Right lobe of liver (tissue), 6 donors: ENCODE results near the gene MMP15. TPM values are rescaled to one million over a fixed set of nuclear protein-coding genes. Genes with fewer than 3 reads are reported as not detected.
"Not testable (repeated sequence)": the region's sequence is repeated elsewhere in the genome, so short reads cannot be mapped to it uniquely, and the experiment has no call there.

Experiments
- ATAC-seq, 4 donors: fragments of 200-7000 bp; cut with Tn5 transposase; one replicate each; pipeline ENCODE4 v1.9.1; 2020; ENCODE audit warnings: mild to moderate bottlenecking in 4 of 4, moderate library complexity in 4 of 4
- DNase-seq, 3 donors: peaks; one replicate each; pipeline ENCODE4 v3.0.0-alpha.2; 2020
- H3K27ac ChIP-seq, 3 donors: fragments of 200-600 bp; one replicate each; pipeline ENCODE4 v1.8.0; 2022
- H3K27me3 ChIP-seq, 2 donors: fragments of 200-600 bp; one replicate each; pipeline ENCODE4 v1.8.0; 2022
- H3K36me3 ChIP-seq, 4 donors: fragments of 200-600 bp; sonication (generic) in 1 of 4; one replicate each; pipeline versions ENCODE4 v1.5.1 to v1.8.0; 2017 to 2022; ENCODE audit warnings: control low read depth in 1 of 4
- H3K4me1 ChIP-seq, 4 donors: fragments of 200-600 bp; sonication (generic) in 1 of 4; one replicate each; pipeline versions ENCODE4 v1.5.1 to v1.8.0; 2017 to 2022; ENCODE audit warnings: control low read depth in 1 of 4
- H3K4me3 ChIP-seq, 3 donors: fragments of 200-600 bp; one replicate each; pipeline ENCODE4 v1.8.0; 2022
- H3K9me3 ChIP-seq, 4 donors: fragments of 200-600 bp; sonication (generic) in 1 of 4; one replicate each; pipeline versions ENCODE4 v1.5.1 to v1.8.0; 2017 to 2022; ENCODE audit warnings: control low read depth in 1 of 4
- POLR2A ChIP-seq: fragments of 450-650 bp; IDR thresholded peaks from one replicate; pipeline ENCODE4 v1.6.1; 2017; ENCODE audit warnings: antibody characterized with exemption, mild to moderate bottlenecking
- WGBS: methylation state at CpG from one replicate; pipeline ENCODE4 v1.1.6; 2018; ENCODE audit warnings: low coverage, low lambda C conversion rate; ENCODE audit not compliant: insufficient coverage; ENCODE audit errors: missing lambda C conversion rate; 5-methylcytosine and 5-hydroxymethylcytosine counted together
- intact Hi-C, 2 donors: fragments of 100-400 bp; cut with DNase I; formaldehyde crosslinking; loops; one replicate each; pipeline versions ENCODE4 v1.11.2 to v1.14.1; 2022
- long read RNA-seq: library from polyadenylated mRNA; unstranded; transcript quantifications from one replicate; pipeline ENCODE4 v2.0.0, GENCODE V29; 2019
- total RNA-seq, 6 experiments: library from RNA; depleted of rRNA in 2 of 6; stranded (reverse); fragments of >200 nt in 2 of 6; fragmentation: NEBNext Ultra II Directional in 3 of 6; extraction: Animal tissue kit (Norgen Biotek cat#: 25700) in 3 of 6; gene quantifications; one replicate each; pipeline versions ENCODE4 v1.1.0 to v1.2.4, GENCODE V29; 2016 to 2023
- TF ChIP-seq, protein P1 (sequence below), 4 donors: fragments of 200-600 bp in 3 of 4; fragments of 450-650 bp in 1 of 4; IDR thresholded peaks; one replicate each; pipeline versions ENCODE4 v1.5.1 to v1.8.0; 2016 to 2022; ENCODE audit warnings: antibody characterized with exemption in 4 of 4, mild to moderate bottlenecking in 2 of 4
- donor health status: DM: no; HTN: yes; CAD: no.
- donor health status: DM: no; HTN: no; CAD: no.
- donor health status: DM: no; HTN: no; CAD: no.
- donor health status: DM: no; HTN: yes; CAD: no.
- donor health status: DM: no; HTN: yes; CAD: no.

MMP15 gene
- total RNA-seq = 10 to 100 TPM; 22.3 to 76.0 (median 35.2) TPM
- long read RNA-seq, partial matches to known transcripts = 6 of 6 reads
- long read RNA-seq, other reads (novel, unspliced or antisense) = 0 of 6 reads

DNA sequence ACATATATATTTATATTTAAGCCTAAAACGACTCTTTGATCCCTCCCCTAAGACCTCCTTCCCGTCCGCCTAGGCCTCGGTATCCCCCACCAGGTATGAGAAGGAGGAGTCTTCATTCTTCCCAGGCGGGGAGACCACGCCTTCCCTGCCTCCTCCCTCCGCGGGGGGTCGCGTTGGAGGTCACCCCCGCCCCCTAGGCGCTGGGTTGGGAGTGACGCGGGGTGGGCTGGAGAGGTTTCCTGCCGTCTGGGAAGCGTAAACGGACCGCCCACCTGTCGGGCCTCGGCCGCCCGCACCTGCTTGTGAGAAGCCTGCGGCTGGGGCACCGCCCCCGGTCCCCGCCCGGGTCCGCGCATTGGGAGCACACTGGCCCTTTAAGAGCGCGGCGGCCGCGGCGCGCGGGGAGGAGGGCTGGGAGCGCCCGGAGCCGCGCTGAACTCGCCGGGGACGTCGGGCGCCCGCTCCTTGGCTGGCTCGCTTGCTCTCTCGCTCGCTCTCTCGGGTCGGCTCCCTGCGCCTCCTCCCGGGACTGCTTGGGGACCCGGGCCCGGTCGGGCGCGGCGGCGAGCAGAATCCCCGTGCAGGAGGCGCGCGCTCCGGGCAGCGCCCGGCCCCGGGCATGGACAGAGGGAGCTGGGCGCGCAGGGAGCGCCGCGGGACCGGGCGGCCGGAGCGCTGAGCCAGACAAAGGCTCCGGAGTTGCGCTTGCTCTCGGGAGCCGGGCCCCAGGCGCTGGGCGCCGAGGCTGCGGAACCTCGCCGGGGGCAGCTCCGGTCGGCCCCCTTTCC, at the start of gene MMP15:
Gene MMP15, plus strand, starts transcription at position 404 of the 788 bp plus-strand sequence. CDS start 597 bp downstream, outside the sequence.
- TF ChIP-seq, protein P1, sequence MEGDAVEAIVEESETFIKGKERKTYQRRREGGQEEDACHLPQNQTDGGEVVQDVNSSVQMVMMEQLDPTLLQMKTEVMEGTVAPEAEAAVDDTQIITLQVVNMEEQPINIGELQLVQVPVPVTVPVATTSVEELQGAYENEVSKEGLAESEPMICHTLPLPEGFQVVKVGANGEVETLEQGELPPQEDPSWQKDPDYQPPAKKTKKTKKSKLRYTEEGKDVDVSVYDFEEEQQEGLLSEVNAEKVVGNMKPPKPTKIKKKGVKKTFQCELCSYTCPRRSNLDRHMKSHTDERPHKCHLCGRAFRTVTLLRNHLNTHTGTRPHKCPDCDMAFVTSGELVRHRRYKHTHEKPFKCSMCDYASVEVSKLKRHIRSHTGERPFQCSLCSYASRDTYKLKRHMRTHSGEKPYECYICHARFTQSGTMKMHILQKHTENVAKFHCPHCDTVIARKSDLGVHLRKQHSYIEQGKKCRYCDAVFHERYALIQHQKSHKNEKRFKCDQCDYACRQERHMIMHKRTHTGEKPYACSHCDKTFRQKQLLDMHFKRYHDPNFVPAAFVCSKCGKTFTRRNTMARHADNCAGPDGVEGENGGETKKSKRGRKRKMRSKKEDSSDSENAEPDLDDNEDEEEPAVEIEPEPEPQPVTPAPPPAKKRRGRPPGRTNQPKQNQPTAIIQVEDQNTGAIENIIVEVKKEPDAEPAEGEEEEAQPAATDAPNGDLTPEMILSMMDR (IDR thresholded peaks at IDR 0.05) = no peak
- peak; percentile 95 for TF ChIP-seq POLR2A
- peaks cover 0 to 55% (median 25%) of the 10 kb centered on the region in 4 donors for H3K4me1 ChIP-seq
- peak within 1 kb of the TSS; percentile 55 to 81 (median 68) for H3K27ac ChIP-seq
- peak; percentile 66 to 78 (median 74) for ATAC-seq
- intact Hi-C loops = no loop called here
- H3K9me3 ChIP-seq = no peaks in the 10 kb centered on the region
- WGBS = under 1% methylated on average over 22 of the region's 90 CpGs
- H3K36me3 ChIP-seq = no peaks in the 10 kb centered on the region
- peak within 1 kb of the TSS; percentile 82 to 93 (median 91) for H3K4me3 ChIP-seq
- peak; percentile 94 to 98 (median 96) for DNase-seq
- H3K27me3 ChIP-seq = no peaks in the 10 kb centered on the region

DNA sequence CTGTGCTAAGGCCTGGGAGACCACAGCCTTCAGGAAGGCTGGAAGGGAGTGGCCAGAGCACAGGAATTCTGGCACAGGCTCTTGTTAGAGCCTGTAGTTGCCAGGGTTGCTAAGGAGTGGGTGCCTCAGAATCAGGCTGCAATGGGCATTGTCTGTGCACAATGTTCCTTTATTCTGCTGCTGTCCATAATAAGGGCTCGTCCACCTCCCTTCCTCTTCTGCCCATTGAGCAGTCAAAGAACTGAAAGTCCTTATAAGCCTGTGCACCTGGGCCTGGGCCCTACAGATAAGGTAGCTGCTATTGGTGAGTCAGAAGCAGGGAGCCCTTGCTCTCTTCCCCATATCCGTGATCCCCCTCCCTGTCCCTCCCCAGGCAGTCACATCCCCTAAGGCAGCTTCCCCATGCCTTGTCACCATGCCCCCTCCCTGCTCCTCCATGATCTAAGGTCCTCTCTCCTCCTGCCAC, 49.2 kb upstream of the MMP15 start:
- Histone ChIP-seq H3K4me3 (no peak overlapping the region), H3K9me3 (no peaks in the 10 kb centered on the region), H3K27me3 (no peaks in the 10 kb centered on the region), H3K27ac (no peak overlapping the region), H3K36me3 (no peaks in the 10 kb centered on the region), H3K4me1 (no peaks in the 10 kb centered on the region)
- DNase-seq (peak in 1 of 3 donors; percentile 13), ATAC-seq (peak in 1 of 4 donors; percentile 22)
- no CpG with 5 or more reads among the region's 2 CpGs for whole genome bisulfite sequencing
- TF ChIP-seq POLR2A = no peak
- TF ChIP-seq, protein P1 (IDR thresholded peaks at IDR 0.05) = no peak
- intact Hi-C loops = no loop called here

DNA sequence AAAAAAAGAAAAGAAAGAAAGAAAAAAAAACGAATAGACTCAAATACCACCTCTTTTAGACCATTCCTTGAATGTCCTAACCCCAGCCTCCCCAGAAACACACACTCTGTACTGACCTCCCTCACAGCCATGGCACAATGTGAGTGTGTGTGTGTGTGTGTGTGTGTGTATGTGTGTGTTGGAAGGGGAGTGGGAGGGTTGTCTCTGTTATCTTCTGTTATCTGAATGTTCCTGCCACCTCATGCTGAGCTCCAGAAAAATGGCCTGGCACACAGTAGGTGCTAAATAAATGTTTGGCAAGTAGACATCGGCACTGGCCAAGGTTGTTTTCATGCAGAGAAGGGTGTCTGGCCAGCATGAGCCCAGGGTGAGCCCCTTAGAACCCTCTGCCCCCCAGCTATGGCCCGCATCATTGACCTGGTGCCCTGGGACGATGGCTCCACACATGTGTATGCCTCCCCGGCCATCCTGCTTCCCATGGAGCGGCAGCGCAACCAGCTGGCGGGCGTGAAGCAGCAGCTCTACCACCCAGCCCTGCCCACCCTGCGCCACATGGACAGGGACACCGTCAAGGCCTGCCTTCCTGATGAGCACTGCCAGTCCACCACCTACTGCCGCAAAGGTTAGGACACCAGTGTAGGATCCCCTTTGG, 48.0 kb upstream of the MMP15 start:
- H3K9me3 ChIP-seq = no peaks in the 10 kb centered on the region
- no peaks in the 10 kb centered on the region for H3K4me1 ChIP-seq
- no peak overlapping the region for H3K4me3 ChIP-seq
- no peaks in the 10 kb centered on the region for H3K36me3 ChIP-seq
- ATAC-seq = peak in 2 of 4 donors; percentile 17 to 34
- no peak overlapping the region for H3K27ac ChIP-seq
- WGBS = 64% methylated on average over 1 of the region's 12 CpGs
- no peaks in the 10 kb centered on the region for H3K27me3 ChIP-seq
- TF ChIP-seq, protein P1 (IDR thresholded peaks at IDR 0.05) = no peak
- no peak for TF ChIP-seq POLR2A
- intact Hi-C loops = no loop called here
- peak in 1 of 3 donors; percentile 46 for DNase-seq

DNA sequence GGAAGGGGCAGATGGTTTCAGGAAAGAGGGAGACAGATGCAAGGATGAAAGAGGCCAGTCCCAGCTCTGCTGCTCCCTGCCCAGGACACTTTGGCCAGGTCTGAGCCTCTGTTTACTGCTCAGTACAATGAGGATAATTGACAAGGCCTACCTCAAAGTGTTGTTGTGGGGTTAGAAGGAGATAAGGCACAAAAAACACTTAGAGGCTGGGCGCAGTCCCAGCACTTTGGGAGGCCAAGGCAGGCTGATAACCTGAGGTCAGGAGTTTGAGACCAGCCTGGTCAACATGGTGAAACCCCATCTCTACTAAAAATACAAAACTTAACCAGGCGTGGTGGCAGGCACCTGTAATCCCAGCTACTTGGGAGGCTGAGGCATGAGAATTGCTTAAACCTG, 47.5 kb upstream of the MMP15 start:
- intact Hi-C loops, H3K27ac ChIP-seq, H3K4me3 ChIP-seq, H3K4me1 ChIP-seq, H3K27me3 ChIP-seq, H3K9me3 ChIP-seq, H3K36me3 ChIP-seq, ATAC-seq: not testable (repeated sequence)
- peak in 1 of 3 donors; percentile 15 for DNase-seq
- 80% methylated on average over 1 of the region's 2 CpGs for WGBS
